ENCODE results near the gene PARD3B.
A peak's percentile ranks its signal among the peaks of the same experiment; 100 is the strongest.

Gene PARD3B

GRCh38 chr2:205496370-205496769 is 951.1 kb downstream of the PARD3B start:
- in situ Hi-C loops (cut with MboI; ENCODE audit: low pct_unique_long_range_greater_than_20kb, low sequenced_read_pairs): no loop called here
- no peak for DNase-seq

GRCh38 chr2:205496772-205497171 is 951.5 kb downstream of the PARD3B start:
- in situ Hi-C loops (cut with MboI; ENCODE audit: low pct_unique_long_range_greater_than_20kb, low sequenced_read_pairs): no loop called here
- no peak for DNase-seq

- in situ Hi-C loops (cut with MboI; ENCODE audit: low pct_unique_long_range_greater_than_20kb, low sequenced_read_pairs): no loop called here
- DNase-seq: no peak
These were observed 953.7 kb downstream of the PARD3B start for GRCh38 chr2:205499006-205499405.

GRCh38 chr2:205500065-205500464 is 954.8 kb downstream of the PARD3B start:
- in situ Hi-C loops (cut with MboI; ENCODE audit: low pct_unique_long_range_greater_than_20kb, low sequenced_read_pairs): no loop called here
- peak; percentile 1 for DNase-seq

- in situ Hi-C loops (cut with MboI; ENCODE audit: low pct_unique_long_range_greater_than_20kb, low sequenced_read_pairs): no loop called here
These were observed 955.7 kb downstream of the PARD3B start for GRCh38 chr2:205500951-205501350.

GRCh38 chr2:205501826-205502225 is 956.6 kb downstream of the PARD3B start:
- in situ Hi-C loops (cut with MboI; ENCODE audit: low pct_unique_long_range_greater_than_20kb, low sequenced_read_pairs): no loop called here
- no peak for DNase-seq

More at GRCh38 chr2:205500951-205501350, 955.7 kb downstream of the PARD3B start:
- no peak for DNase-seq

- no peak for DNase-seq
- in situ Hi-C loops (cut with MboI; ENCODE audit: low pct_unique_long_range_greater_than_20kb, low sequenced_read_pairs): no loop called here
These were observed 960.1 kb downstream of the PARD3B start for GRCh38 chr2:205505371-205505770.

GRCh38 chr2:205509655-205510054 is 964.4 kb downstream of the PARD3B start:
- DNase-seq: no peak
- in situ Hi-C loops (cut with MboI; ENCODE audit: low pct_unique_long_range_greater_than_20kb, low sequenced_read_pairs): no loop called here

GRCh38 chr2:205510345-205510744 is 965.1 kb downstream of the PARD3B start:
- DNase-seq: no peak
- in situ Hi-C loops (cut with MboI; ENCODE audit: low pct_unique_long_range_greater_than_20kb, low sequenced_read_pairs): no loop called here

GRCh38 chr2:205511221-205511620 is 965.9 kb downstream of the PARD3B start:
- DNase-seq: no peak
- in situ Hi-C loops (cut with MboI; ENCODE audit: low pct_unique_long_range_greater_than_20kb, low sequenced_read_pairs): no loop called here

- DNase-seq: no peak
- in situ Hi-C loops (cut with MboI; ENCODE audit: low pct_unique_long_range_greater_than_20kb, low sequenced_read_pairs): no loop called here
These were observed 966.4 kb downstream of the PARD3B start for GRCh38 chr2:205511641-205512040.

GRCh38 chr2:205520311-205520710 is 975.0 kb downstream of the PARD3B start:
- in situ Hi-C loops (cut with MboI; ENCODE audit: low pct_unique_long_range_greater_than_20kb, low sequenced_read_pairs): no loop called here
- DNase-seq: no peak

GRCh38 chr2:205524656-205525055 is 979.4 kb downstream of the PARD3B start:
- in situ Hi-C loops (cut with MboI; ENCODE audit: low pct_unique_long_range_greater_than_20kb, low sequenced_read_pairs): no loop called here
- no peak for DNase-seq

- in situ Hi-C loops (cut with MboI; ENCODE audit: low pct_unique_long_range_greater_than_20kb, low sequenced_read_pairs): no loop called here
- DNase-seq: no peak
These were observed 982.5 kb downstream of the PARD3B start for GRCh38 chr2:205527801-205528200.

GRCh38 chr2:205531072-205531471 is 985.8 kb downstream of the PARD3B start:
- in situ Hi-C loops (cut with MboI; ENCODE audit: low pct_unique_long_range_greater_than_20kb, low sequenced_read_pairs): no loop called here
- DNase-seq: no peak

- in situ Hi-C loops (cut with MboI; ENCODE audit: low pct_unique_long_range_greater_than_20kb, low sequenced_read_pairs): no loop called here
These were observed 986.3 kb downstream of the PARD3B start for GRCh38 chr2:205531489-205532148.

GRCh38 chr2:205535001-205535400 is 989.7 kb downstream of the PARD3B start:
- in situ Hi-C loops (cut with MboI; ENCODE audit: low pct_unique_long_range_greater_than_20kb, low sequenced_read_pairs): no loop called here
- DNase-seq: peak; percentile 6

More at GRCh38 chr2:205531489-205532148, 986.3 kb downstream of the PARD3B start:
- DNase-seq: no peak

- in situ Hi-C loops (cut with MboI; ENCODE audit: low pct_unique_long_range_greater_than_20kb, low sequenced_read_pairs): no loop called here
- no peak for DNase-seq
These were observed 994.3 kb downstream of the PARD3B start for GRCh38 chr2:205539603-205540002.

- peak; percentile 15 for DNase-seq
- in situ Hi-C loops (cut with MboI; ENCODE audit: low pct_unique_long_range_greater_than_20kb, low sequenced_read_pairs): no loop called here
These were observed 994.8 kb downstream of the PARD3B start for GRCh38 chr2:205540036-205540435.

- in situ Hi-C loops (cut with MboI; ENCODE audit: low pct_unique_long_range_greater_than_20kb, low sequenced_read_pairs): no loop called here
- no peak for DNase-seq
These were observed 998.1 kb downstream of the PARD3B start for GRCh38 chr2:205543262-205543843.

Data from KBM-7 (cell line).